Measurements from ENCODE around the gene NCMAP. TPM values are rescaled to one million over a fixed set of nuclear protein-coding genes. Genes with fewer than 3 reads are reported as not detected.

The NCMAP gene
- total and polyA plus RNA-seq, 2 of the 8 experiments (the other 6 are each of a cell fraction or from before 2014, with no cell fraction given), result 0.21 to 0.39 TPM

- H3K18ac ChIP-seq (ENCODE audit: extremely low read depth, low read length), result no peak overlapping the region
- no peak overlapping the region for H2BK120ac ChIP-seq (replicated peaks; ENCODE audit: low read depth, low read length)
- no peaks in the 10 kb centered on the region for H3K79me1 ChIP-seq (ENCODE audit: low read depth, low read length)
- no peak overlapping the region for H3K14ac ChIP-seq (ENCODE audit: insufficient read length)
- no peak overlapping the region for H4K8ac ChIP-seq (ENCODE audit: extremely low read depth, insufficient read depth, low read length)
- H2BK5ac ChIP-seq (ENCODE audit: low read depth, low read length), result no peak overlapping the region
- H3K4me2 ChIP-seq (ENCODE audit: insufficient read depth in 1 of 2, low read depth in 2 of 2, low read length in 2 of 2), result no peak overlapping the region
- H3K23ac ChIP-seq (ENCODE audit: insufficient read length), result no peak overlapping the region
- WGBS, 2 experiments (ENCODE audit: extremely low coverage in 1 of 2, insufficient coverage in 1 of 2, insufficient read length in 1 of 2, insufficient replicate concordance in 2 of 2, low coverage in 1 of 2, low lambda C conversion rate in 2 of 2, missing lambda C conversion rate in 1 of 2), result 87% methylated on average over 3 of the region's 3 CpGs; no CpG with 5 or more reads in 1 of the 2 experiments
- H3K4me3 ChIP-seq (ENCODE audit: extremely low read depth in 1 of 4, insufficient read depth in 2 of 4, low read depth in 3 of 4, low read length in 4 of 4), result no peak overlapping the region
- H3K27me3 ChIP-seq (replicated peaks in 1 of 4; ENCODE audit: control insufficient read depth in 3 of 4, extremely low read depth in 1 of 4, insufficient read depth in 3 of 4, low read length in 3 of 4), result no peaks in the 10 kb centered on the region
- no peak overlapping the region for H3K56ac ChIP-seq (replicated peaks; ENCODE audit: insufficient read length, low read depth, low read length)
- no peaks in the 10 kb centered on the region for H4K20me1 ChIP-seq (replicated peaks in 1 of 2; ENCODE audit: control insufficient read depth in 1 of 2, insufficient read depth in 2 of 2, low read length in 2 of 2)
- CTCF ChIA-PET (ENCODE audit: partially characterized antibody), result interaction anchor here (0.6 to 3.8 kb wide), 8 partner anchors 9 to 400 kb away, joined by 3 to 19 read pairs (median 4); no protein-coding TSS in a partner anchor
- no peak overlapping the region for H2AK5ac ChIP-seq (ENCODE audit: low read depth, low read length)
- H3K36me3 ChIP-seq (ENCODE audit: control insufficient read depth in 2 of 4, insufficient read depth in 4 of 4, low read length in 3 of 4), result no peaks in the 10 kb centered on the region
- H2AFZ ChIP-seq (ENCODE audit: low read length), result no peak overlapping the region
- no peak overlapping the region for H2BK12ac ChIP-seq (ENCODE audit: low read depth, low read length)
- no peak overlapping the region for H2BK20ac ChIP-seq (ENCODE audit: low read length)
- H3K79me2 ChIP-seq (ENCODE audit: control insufficient read depth in 1 of 2, insufficient read depth in 2 of 2, low read length in 2 of 2), result no peaks in the 10 kb centered on the region
- no peak overlapping the region for H3K9ac ChIP-seq (replicated peaks in 1 of 4; ENCODE audit: extremely low read depth in 1 of 4, low read depth in 3 of 4, low read length in 3 of 4)
- no peak overlapping the region for H4K91ac ChIP-seq (replicated peaks; ENCODE audit: insufficient read length, low read length)
- no peaks in the 10 kb centered on the region for H3K23me2 ChIP-seq (ENCODE audit: low read depth, low read length)
- POLR2A ChIA-PET (ENCODE audit: partially characterized antibody), result interaction anchor here (1.3 kb wide), 1 partner anchor 94 kb away, joined by 4 read pairs; no protein-coding TSS in a partner anchor
- DNase-seq (ENCODE audit: low read depth in 1 of 2, low spot score in 2 of 2), result no peak
- H2BK15ac ChIP-seq (ENCODE audit: low read length), result no peak overlapping the region
- H3K4me1 ChIP-seq (replicated peaks in 1 of 4; ENCODE audit: control insufficient read depth in 3 of 4, insufficient read depth in 4 of 4, low read length in 3 of 4), result peaks cover 0 to 6% (median 3%) of the 10 kb centered on the region in 4 experiments; a peak in 3 of 7 replicates
- H4K5ac ChIP-seq (ENCODE audit: insufficient read length, low read depth, low read length), result no peak overlapping the region
- H3K4ac ChIP-seq (replicated peaks; ENCODE audit: insufficient read length, low read depth, low read length), result no peak overlapping the region
- no peak overlapping the region for H3K27ac ChIP-seq (ENCODE audit: low read depth, low read length)
- FAIRE-seq, result no peak
- no peaks in the 10 kb centered on the region for H3K9me3 ChIP-seq (ENCODE audit: insufficient read depth in 2 of 2, low read depth in 1 of 2, low read length in 1 of 2)
- TF ChIP-seq E2F6 (IDR thresholded peaks at IDR 0.05) (no peak), TEAD4 (IDR thresholded peaks at IDR 0.05; ENCODE audit: low read depth, low read length) (no peak), SP4 (IDR thresholded peaks at IDR 0.05; ENCODE audit: low read length) (no peak), CHD2 (IDR thresholded peaks at IDR 0.05; ENCODE audit: low read length) (no peak), POLR2AphosphoS5 (IDR thresholded peaks at IDR 0.05; ENCODE audit: low read depth, low read length) (no peak), CHD1 (IDR thresholded peaks at IDR 0.05; ENCODE audit: low read depth, low read length) (no peak), TCF12 (IDR thresholded peaks at IDR 0.05; ENCODE audit: low read depth, low read length) (no peak), SP1 (IDR thresholded peaks at IDR 0.05; ENCODE audit: low read depth, low read length) (no peak), GTF2F1 (IDR thresholded peaks at IDR 0.05; ENCODE audit: borderline replicate concordance, low read depth, low read length) (no peak), JUN (IDR thresholded peaks at IDR 0.05; ENCODE audit: low read depth, low read length) (no peak), BACH1 (IDR thresholded peaks at IDR 0.05; ENCODE audit: low read length) (no peak), ZNF274 (IDR thresholded peaks at IDR 0.05; ENCODE audit: borderline replicate concordance, extremely low read depth, low read length) (no peak), GABPA (IDR thresholded peaks at IDR 0.05; ENCODE audit: borderline replicate concordance, insufficient read depth, low read length) (no peak)
These were observed 7.8 kb upstream of the NCMAP start for GRCh38 chr1:24548070-24548469.

Measured in H1 (cell line).